Measurements from ENCODE around the gene RAB11FIP4. TPM values are rescaled to one million over a fixed set of nuclear protein-coding genes. Genes with fewer than 3 reads are reported as not detected.

Gene RAB11FIP4
- total RNA-seq, 1 experiment from 2014 or later: 2.8 TPM

- H3K27ac Mint-ChIP-seq (ENCODE audit: low read depth, unreplicated experiment): no peak overlapping the region
- no peaks in the 10 kb centered on the region for H3K4me1 Mint-ChIP-seq (ENCODE audit: insufficient read depth, unreplicated experiment)
- ChIA-PET CTCF (interaction anchor here (3.2 kb wide), 1 partner anchor 12 kb away, joined by 20 read pairs; no protein-coding TSS in a partner anchor), POLR2A (no interaction called here)
- no peaks in the 10 kb centered on the region for H3K27me3 Mint-ChIP-seq (ENCODE audit: insufficient read depth, unreplicated experiment)
- intact Hi-C loops (cut with micrococcal nuclease): no loop called here
- no peak overlapping the region for H3K4me3 Mint-ChIP-seq (ENCODE audit: unreplicated experiment)
- no peaks in the 10 kb centered on the region for H3K9me3 Mint-ChIP-seq (ENCODE audit: unreplicated experiment)
- no peak for DNase-seq (ENCODE audit: unreplicated experiment)
- BruUV-seq (replicated peaks): no TSS peak
- no peak for TF ChIP-seq CTCF (IDR thresholded peaks at IDR 0.05; ENCODE audit: unreplicated experiment)
- no peaks in the 10 kb centered on the region for H3K36me3 Mint-ChIP-seq (ENCODE audit: insufficient read depth, unreplicated experiment)
These were observed 121.3 kb downstream of the RAB11FIP4 start for GRCh38 chr17:31512796-31513195.

GRCh38 chr17:31513731-31514427, 122.4 kb downstream of the RAB11FIP4 start:
- ChIA-PET POLR2A (interaction anchor here (0.9 kb wide), 1 partner anchor 70 kb away, joined by 3 read pairs; no protein-coding TSS in a partner anchor), CTCF (interaction anchor here (3.2 kb wide), 1 partner anchor 11 kb away, joined by 20 read pairs; no protein-coding TSS in a partner anchor)
- intact Hi-C loops (cut with micrococcal nuclease): no loop called here
- TF ChIP-seq CTCF (IDR thresholded peaks at IDR 0.05; ENCODE audit: unreplicated experiment): no peak
- Mint-ChIP-seq H3K27ac (ENCODE audit: low read depth, unreplicated experiment) (no peak overlapping the region), H3K4me1 (ENCODE audit: insufficient read depth, unreplicated experiment) (no peaks in the 10 kb centered on the region), H3K9me3 (ENCODE audit: unreplicated experiment) (no peaks in the 10 kb centered on the region), H3K4me3 (ENCODE audit: unreplicated experiment) (no peak overlapping the region), H3K36me3 (ENCODE audit: insufficient read depth, unreplicated experiment) (no peaks in the 10 kb centered on the region), H3K27me3 (ENCODE audit: insufficient read depth, unreplicated experiment) (no peaks in the 10 kb centered on the region)
- no TSS peak for BruUV-seq (replicated peaks)
- no peak for DNase-seq (ENCODE audit: unreplicated experiment)

GRCh38 chr17:31515267-31515666, 123.8 kb downstream of the RAB11FIP4 start:
- TF ChIP-seq CTCF (IDR thresholded peaks at IDR 0.05; ENCODE audit: unreplicated experiment): no peak
- intact Hi-C loops (cut with micrococcal nuclease): no loop called here
- ChIA-PET POLR2A (no interaction called here), CTCF (no interaction called here)
- H3K27me3 Mint-ChIP-seq (ENCODE audit: insufficient read depth, unreplicated experiment): no peaks in the 10 kb centered on the region
- H3K36me3 Mint-ChIP-seq (ENCODE audit: insufficient read depth, unreplicated experiment): no peaks in the 10 kb centered on the region
- no peak for DNase-seq (ENCODE audit: unreplicated experiment)
- H3K4me1 Mint-ChIP-seq (ENCODE audit: insufficient read depth, unreplicated experiment): no peaks in the 10 kb centered on the region
- H3K9me3 Mint-ChIP-seq (ENCODE audit: unreplicated experiment): no peaks in the 10 kb centered on the region
- no TSS peak for BruUV-seq (replicated peaks)
- H3K4me3 Mint-ChIP-seq (ENCODE audit: unreplicated experiment): no peak overlapping the region
- no peak overlapping the region for H3K27ac Mint-ChIP-seq (ENCODE audit: low read depth, unreplicated experiment)

GRCh38 chr17:31517524-31517923, 126.0 kb downstream of the RAB11FIP4 start:
- peak; percentile 33 for DNase-seq (ENCODE audit: unreplicated experiment)
- no peak overlapping the region for H3K27ac Mint-ChIP-seq (ENCODE audit: low read depth, unreplicated experiment)

More at GRCh38 chr17:31517524-31517923, 126.0 kb downstream of the RAB11FIP4 start:
- BruUV-seq (replicated peaks): no TSS peak
- ChIA-PET POLR2A (interaction anchor here (0.6 to 1.0 kb wide), 3 partner anchors 8 to 179 kb away, joined by 3 to 4 read pairs (median 3); no protein-coding TSS in a partner anchor), CTCF (interaction anchor here (1.2 to 2.0 kb wide), 6 partner anchors 25 to 324 kb away, joined by 3 to 7 read pairs (median 4); no protein-coding TSS in a partner anchor)
- peaks cover 4% of the 10 kb centered on the region for H3K36me3 Mint-ChIP-seq (ENCODE audit: insufficient read depth, unreplicated experiment)
- H3K9me3 Mint-ChIP-seq (ENCODE audit: unreplicated experiment): no peaks in the 10 kb centered on the region
- intact Hi-C loops (cut with micrococcal nuclease): no loop called here
- TF ChIP-seq CTCF (IDR thresholded peaks at IDR 0.05; ENCODE audit: unreplicated experiment): peak; percentile 41
- H3K4me1 Mint-ChIP-seq (ENCODE audit: insufficient read depth, unreplicated experiment): no peaks in the 10 kb centered on the region
- H3K27me3 Mint-ChIP-seq (ENCODE audit: insufficient read depth, unreplicated experiment): no peaks in the 10 kb centered on the region
- no peak overlapping the region for H3K4me3 Mint-ChIP-seq (ENCODE audit: unreplicated experiment)

Data from MCF 10A (cell line).